ENCODE data around the gene LRP5.
A peak's percentile ranks its signal among the peaks of the same experiment; 100 is the strongest.
"Not testable (repeated sequence)": the region's sequence is repeated elsewhere in the genome, so short reads cannot be mapped to it uniquely, and the experiment has no call there.

LRP5 gene

DNA sequence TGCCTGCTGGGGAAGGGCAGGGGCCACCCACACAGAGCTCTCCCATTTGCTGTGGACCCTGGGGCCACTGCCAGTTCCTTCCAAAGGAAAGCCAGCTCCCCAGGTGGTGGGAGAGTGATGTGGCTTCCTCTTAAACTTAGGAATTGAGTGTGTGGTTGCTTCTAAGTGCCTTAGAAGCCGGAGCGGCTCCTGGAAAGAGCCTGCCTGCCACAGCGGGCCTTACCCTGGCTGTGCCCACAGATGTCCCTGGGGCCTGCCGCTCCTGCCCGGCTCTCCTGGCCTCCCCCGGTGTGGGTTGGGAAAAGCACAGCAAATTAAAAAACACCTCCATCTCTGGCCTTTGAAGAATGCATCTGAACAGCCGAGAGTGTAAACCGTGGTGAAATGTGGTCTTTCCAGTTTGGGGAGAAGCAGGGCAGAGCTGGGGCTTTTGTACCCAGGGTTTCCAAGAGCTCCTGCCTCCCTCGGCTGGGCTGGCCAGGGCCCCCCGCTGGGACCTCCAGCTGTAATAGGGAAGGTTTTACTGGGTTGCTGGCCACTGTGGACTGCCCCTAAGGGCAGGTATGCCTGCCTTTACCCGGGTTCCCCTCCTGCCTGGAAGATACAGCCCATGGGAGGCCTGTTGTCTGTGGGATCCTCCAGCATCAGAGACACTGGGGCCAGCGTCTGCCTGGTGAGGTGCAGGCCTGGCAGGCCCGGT is 30.2 kb downstream of the LRP5 start:
- intact Hi-C loops (cut with DNase I; ENCODE audit: low total_unique reads): no loop called here
- peak overlapping the region; percentile 83 to 91 for H3K27ac ChIP-seq
- H3K4me1 ChIP-seq: peaks cover 6 to 96% (median 78%) of the 10 kb centered on the region in 4 donors
- H3K9me3 ChIP-seq: no peaks in the 10 kb centered on the region
- TF ChIP-seq, protein P1, sequence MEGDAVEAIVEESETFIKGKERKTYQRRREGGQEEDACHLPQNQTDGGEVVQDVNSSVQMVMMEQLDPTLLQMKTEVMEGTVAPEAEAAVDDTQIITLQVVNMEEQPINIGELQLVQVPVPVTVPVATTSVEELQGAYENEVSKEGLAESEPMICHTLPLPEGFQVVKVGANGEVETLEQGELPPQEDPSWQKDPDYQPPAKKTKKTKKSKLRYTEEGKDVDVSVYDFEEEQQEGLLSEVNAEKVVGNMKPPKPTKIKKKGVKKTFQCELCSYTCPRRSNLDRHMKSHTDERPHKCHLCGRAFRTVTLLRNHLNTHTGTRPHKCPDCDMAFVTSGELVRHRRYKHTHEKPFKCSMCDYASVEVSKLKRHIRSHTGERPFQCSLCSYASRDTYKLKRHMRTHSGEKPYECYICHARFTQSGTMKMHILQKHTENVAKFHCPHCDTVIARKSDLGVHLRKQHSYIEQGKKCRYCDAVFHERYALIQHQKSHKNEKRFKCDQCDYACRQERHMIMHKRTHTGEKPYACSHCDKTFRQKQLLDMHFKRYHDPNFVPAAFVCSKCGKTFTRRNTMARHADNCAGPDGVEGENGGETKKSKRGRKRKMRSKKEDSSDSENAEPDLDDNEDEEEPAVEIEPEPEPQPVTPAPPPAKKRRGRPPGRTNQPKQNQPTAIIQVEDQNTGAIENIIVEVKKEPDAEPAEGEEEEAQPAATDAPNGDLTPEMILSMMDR (IDR thresholded peaks at IDR 0.05): no peak
- DNase-seq: no peak
- H3K36me3 ChIP-seq: no peaks in the 10 kb centered on the region
- H3K4me3 ChIP-seq: peak overlapping the region in 1 of 2 donors; percentile 19
- no peaks in the 10 kb centered on the region for H3K27me3 ChIP-seq

DNA sequence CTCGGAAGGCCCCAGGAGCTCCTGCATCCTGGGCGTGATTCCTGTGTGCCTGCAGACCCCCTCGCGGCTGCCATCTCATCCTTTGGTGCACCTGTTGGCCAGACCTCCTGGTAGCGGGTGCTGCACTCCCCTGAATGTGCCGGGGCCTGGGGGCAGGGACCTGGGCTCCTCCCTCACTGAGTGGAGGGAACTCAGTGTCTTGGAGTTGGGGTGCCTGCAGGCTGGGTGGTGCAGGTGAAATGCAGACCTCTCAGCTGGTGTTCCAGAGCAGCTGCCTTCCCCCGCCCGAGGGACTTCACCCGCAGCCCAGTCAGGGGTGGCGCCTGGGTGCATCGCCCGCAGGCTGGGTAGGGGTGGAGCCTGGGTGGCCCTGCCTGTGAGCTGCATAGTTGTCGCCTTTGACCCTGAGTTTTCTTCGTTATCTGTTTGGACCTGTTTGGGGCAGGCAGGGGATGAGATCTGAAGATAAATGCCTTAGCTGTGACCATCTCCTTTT is 31.4 kb downstream of the LRP5 start:
- TF ChIP-seq, protein P1 (IDR thresholded peaks at IDR 0.05): no peak
- no peaks in the 10 kb centered on the region for H3K9me3 ChIP-seq
- peak overlapping the region; percentile 83 to 91 for H3K27ac ChIP-seq
- no peaks in the 10 kb centered on the region for H3K27me3 ChIP-seq
- no peak overlapping the region for H3K4me3 ChIP-seq
- H3K36me3 ChIP-seq: no peaks in the 10 kb centered on the region
- intact Hi-C loops (cut with DNase I; ENCODE audit: low total_unique reads): no loop called here
- H3K4me1 ChIP-seq: peaks cover 6 to 93% (median 76%) of the 10 kb centered on the region in 4 donors
- DNase-seq: no peak

DNA sequence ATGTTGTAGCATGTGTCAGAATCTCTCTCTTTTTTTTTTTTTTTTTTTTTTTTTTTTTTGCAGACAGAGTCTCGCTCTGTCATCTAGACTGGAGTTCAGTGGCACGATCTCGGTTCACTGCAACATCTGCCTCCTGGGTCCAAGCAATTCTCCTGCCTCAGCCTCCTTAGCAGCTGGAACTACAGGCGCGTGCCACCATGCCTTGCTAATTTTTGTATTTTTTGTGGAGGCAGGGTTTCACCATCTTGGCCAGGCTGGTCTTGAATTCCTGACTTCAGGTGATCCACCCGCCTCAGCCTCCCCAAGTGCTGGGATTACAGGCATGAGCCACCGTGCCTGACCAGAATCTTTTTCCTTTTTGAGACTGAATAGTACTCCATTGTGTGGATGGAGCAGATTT is 32.4 kb downstream of the LRP5 start:
- intact Hi-C loops (cut with DNase I; ENCODE audit: low total_unique reads); H3K4me3 ChIP-seq; DNase-seq; H3K9me3 ChIP-seq; H3K27me3 ChIP-seq; H3K36me3 ChIP-seq: not testable (repeated sequence)
- Histone ChIP-seq H3K4me1 (peaks cover 6 to 92% (median 76%) of the 10 kb centered on the region in 4 donors), H3K27ac (peak overlapping the region in 1 of 2 donors; percentile 83)

DNA sequence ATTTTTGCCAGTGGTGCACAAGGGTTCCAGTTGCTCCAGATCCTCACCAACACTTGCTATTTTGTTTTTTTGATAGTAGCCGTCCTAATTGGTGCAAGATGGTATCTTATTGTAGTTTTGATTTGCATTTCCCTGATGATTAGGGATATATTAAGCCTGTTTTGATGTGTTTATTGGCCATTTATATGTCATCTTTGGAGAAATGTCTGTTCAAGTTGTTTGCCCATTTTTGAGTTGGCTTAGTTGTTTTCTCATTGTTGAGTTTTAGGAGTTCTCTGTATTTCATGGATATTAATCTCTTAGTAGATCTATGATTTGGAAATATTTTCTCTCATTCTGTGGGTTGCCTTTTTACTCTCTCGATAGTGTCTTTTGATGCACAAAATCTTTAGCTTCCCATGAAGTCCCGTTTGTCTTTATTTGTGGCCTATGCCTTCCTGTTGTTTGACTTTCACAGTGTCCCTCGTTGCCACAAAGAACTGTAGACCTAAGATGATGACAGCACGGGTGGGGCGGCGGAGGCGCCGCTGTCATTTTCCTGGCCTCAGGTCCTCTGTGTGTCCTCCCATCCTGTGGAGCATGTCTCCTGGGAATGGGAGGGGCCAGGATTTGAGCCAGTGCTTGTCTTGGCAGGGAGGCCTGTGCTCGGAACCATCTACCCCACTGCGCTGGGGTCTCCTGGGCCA is 33.5 kb downstream of the LRP5 start:
- peaks cover 6 to 93% (median 77%) of the 10 kb centered on the region in 4 donors for H3K4me1 ChIP-seq
- TF ChIP-seq, protein P1 (IDR thresholded peaks at IDR 0.05): no peak

DNA sequence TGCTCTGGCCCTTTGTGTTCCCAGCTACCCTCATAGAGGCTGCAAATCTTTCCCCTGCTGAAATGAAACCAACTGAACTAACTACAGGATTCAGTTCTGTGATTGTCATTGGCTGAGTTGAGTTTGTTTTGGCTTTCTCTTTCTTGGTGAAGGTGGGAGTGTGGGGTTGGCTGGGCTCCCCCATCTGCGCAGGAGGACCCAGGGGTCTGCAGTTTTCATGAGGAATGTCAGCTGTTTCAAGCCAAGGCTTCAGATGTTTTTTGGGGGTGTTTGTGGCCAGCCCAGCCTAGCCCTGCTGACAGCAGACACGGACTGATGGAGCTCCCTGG is 34.0 kb downstream of the LRP5 start:
- Histone ChIP-seq H3K4me3 (peak overlapping the region; percentile 1 to 23), H3K9me3 (no peaks in the 10 kb centered on the region), H3K36me3 (peaks cover 0 to 10% (median 0%) of the 10 kb centered on the region in 3 donors), H3K4me1 (peaks cover 5 to 93% (median 78%) of the 10 kb centered on the region in 4 donors), H3K27ac (peak overlapping the region; percentile 78 to 83), H3K27me3 (no peaks in the 10 kb centered on the region)
- intact Hi-C loops (cut with DNase I; ENCODE audit: low total_unique reads): no loop called here
- DNase-seq: no peak
- TF ChIP-seq, protein P1 (IDR thresholded peaks at IDR 0.05): no peak

More for the DNA sequence above, 33.5 kb downstream of the LRP5 start:
- DNase-seq: peak in 1 of 2 donors; percentile 81
- no peaks in the 10 kb centered on the region for H3K9me3 ChIP-seq
- peaks cover 0 to 10% (median 0%) of the 10 kb centered on the region in 3 donors for H3K36me3 ChIP-seq
- H3K27ac ChIP-seq: peak overlapping the region; percentile 78 to 83
- no peaks in the 10 kb centered on the region for H3K27me3 ChIP-seq
- intact Hi-C loops (cut with DNase I; ENCODE audit: low total_unique reads): no loop called here
- H3K4me3 ChIP-seq: peak overlapping the region; percentile 1 to 23

DNA sequence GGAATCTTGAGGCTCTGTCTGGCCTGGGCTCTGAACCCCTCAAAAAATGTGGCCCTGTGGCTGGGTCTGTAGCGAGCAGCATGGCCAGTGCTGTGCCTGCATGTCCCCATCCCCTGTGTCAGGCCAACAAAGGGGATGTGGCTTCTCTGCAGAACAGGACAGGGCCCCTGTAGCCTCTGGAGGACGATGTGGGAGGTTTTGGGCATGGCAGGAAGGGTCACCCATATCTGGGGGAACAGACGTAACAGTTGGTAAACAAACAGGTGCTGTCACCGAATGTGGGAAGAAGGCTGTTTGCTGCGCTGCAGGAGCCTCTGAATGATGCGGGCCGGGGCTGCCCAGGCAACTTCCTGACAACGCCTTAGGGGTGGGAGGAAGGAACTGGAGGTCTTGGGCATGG is 35.0 kb downstream of the LRP5 start:
- H3K27ac ChIP-seq: peak overlapping the region; percentile 78 to 83
- no peak overlapping the region for H3K4me3 ChIP-seq
- H3K9me3 ChIP-seq: no peaks in the 10 kb centered on the region
- H3K27me3 ChIP-seq: no peaks in the 10 kb centered on the region
- TF ChIP-seq, protein P1 (IDR thresholded peaks at IDR 0.05): no peak
- H3K36me3 ChIP-seq: peaks cover 0 to 10% (median 0%) of the 10 kb centered on the region in 3 donors
- intact Hi-C loops (cut with DNase I; ENCODE audit: low total_unique reads): no loop called here
- no peak for DNase-seq
- peaks cover 7 to 93% (median 78%) of the 10 kb centered on the region in 4 donors for H3K4me1 ChIP-seq

Data from tibial artery (tissue), 4 donors.